Esophagus (tissue), 2 donors: ENCODE data around the gene DOCK10. TPM values are rescaled to one million over a fixed set of nuclear protein-coding genes. Genes with fewer than 3 reads are reported as not detected.
A peak's percentile ranks its signal among the peaks of the same experiment; 100 is the strongest.

Source experiments
- H3K27ac ChIP-seq, 2 donors: one replicate each; pipeline ENCODE4 v1.5.1; 2013; ENCODE audit warnings: low read depth in 2 of 2, mild to moderate bottlenecking in 2 of 2, inconsistent platforms in 1 of 2, low read length in 1 of 2, moderate library complexity in 1 of 2
- H3K27me3 ChIP-seq, 2 donors: one replicate each; pipeline ENCODE4 v1.6.1; 2013; ENCODE audit warnings: low read length in 2 of 2, control low read depth in 1 of 2, mild to moderate bottlenecking in 1 of 2; ENCODE audit not compliant: insufficient read depth in 2 of 2, control insufficient read depth in 1 of 2
- H3K36me3 ChIP-seq, 2 donors: one replicate each; pipeline ENCODE4 v1.6.1; 2013; ENCODE audit warnings: low read length in 1 of 2; ENCODE audit not compliant: control insufficient read depth in 2 of 2, insufficient read depth in 2 of 2
- H3K4me1 ChIP-seq, 2 donors: one replicate each; pipeline ENCODE4 v1.6.1; 2013; ENCODE audit warnings: low read length in 1 of 2; ENCODE audit not compliant: control insufficient read depth in 2 of 2, insufficient read depth in 2 of 2
- H3K4me3 ChIP-seq, 2 donors: one replicate each; pipeline ENCODE4 v1.5.1; 2013; ENCODE audit warnings: low read length in 2 of 2, mild to moderate bottlenecking in 2 of 2, low read depth in 1 of 2, moderate library complexity in 1 of 2
- H3K9me3 ChIP-seq, 2 donors: one replicate each; pipeline ENCODE4 v1.6.1; 2013; ENCODE audit warnings: mild to moderate bottlenecking in 2 of 2, low read depth in 1 of 2, low read length in 1 of 2, moderate library complexity in 1 of 2; ENCODE audit not compliant: control insufficient read depth in 2 of 2, insufficient read depth in 1 of 2
- WGBS, 2 donors: extraction: QIAGEN DNeasy Blood & Tissue Kit; methylation state at CpG; one replicate each; pipeline ENCODE4 v1.1.7; 2013; 5-methylcytosine and 5-hydroxymethylcytosine counted together
- polyA plus RNA-seq, 2 donors: library from polyadenylated mRNA; stranded (reverse); fragments of 200-250 nt; gene quantifications; one replicate each; pipeline ENCODE4 v1.2.3, GENCODE V29; 2013
- donor health status: healthy with polysubstance abuse.
- donor health status: Bipolar disorder and iron deficiency.

DOCK10 gene
- polyA plus RNA-seq, 2 donors: 1.7 to 2.5 TPM

- H3K36me3 ChIP-seq: no peaks in the 10 kb centered on the region
- WGBS, 2 donors: 91 to 95% methylated on average over 3 of the region's 3 CpGs
Observed at GRCh38 chr2:224990710-224991109, 51.6 kb downstream of the DOCK10 start.

DNA sequence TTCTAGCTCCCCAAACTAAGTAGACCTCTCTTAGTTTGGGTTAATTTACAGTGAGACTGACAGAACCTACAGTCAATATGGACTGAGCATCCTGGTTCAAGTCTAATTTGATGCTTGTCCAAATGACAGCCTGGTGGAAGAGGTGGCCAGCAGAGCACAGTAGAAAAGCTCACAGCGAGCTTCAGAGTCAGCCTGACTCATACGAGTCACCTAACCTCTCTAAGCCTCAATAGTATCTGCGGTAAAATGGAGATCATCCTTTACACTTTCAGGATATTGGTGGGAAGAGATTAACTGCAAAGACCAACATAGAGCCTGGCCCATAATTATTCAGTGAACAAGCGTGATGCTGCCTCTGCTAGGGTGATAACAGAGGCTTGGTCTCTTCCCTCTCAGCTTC is 54.5 kb downstream of the DOCK10 start:
- Histone ChIP-seq H3K4me1 (no peaks in the 10 kb centered on the region), H3K27ac (no peak overlapping the region), H3K27me3 (no peaks in the 10 kb centered on the region), H3K9me3 (no peaks in the 10 kb centered on the region), H3K4me3 (no peak overlapping the region), H3K36me3 (no peaks in the 10 kb centered on the region)
- WGBS, 2 donors: 83 to 91% methylated on average over 4 of the region's 4 CpGs

More at GRCh38 chr2:224990710-224991109, 51.6 kb downstream of the DOCK10 start:
- Histone ChIP-seq H3K27me3 (no peaks in the 10 kb centered on the region), H3K9me3 (no peaks in the 10 kb centered on the region), H3K4me1 (no peaks in the 10 kb centered on the region), H3K4me3 (no peak overlapping the region), H3K27ac (no peak overlapping the region)

- no peaks in the 10 kb centered on the region for H3K36me3 ChIP-seq
- no peak overlapping the region for H3K4me3 ChIP-seq
- no peaks in the 10 kb centered on the region for H3K27me3 ChIP-seq
- WGBS, 2 donors: 98 to 100% methylated on average over 1 of the region's 1 CpG
- no peak overlapping the region for H3K27ac ChIP-seq
- H3K9me3 ChIP-seq: no peaks in the 10 kb centered on the region
- no peaks in the 10 kb centered on the region for H3K4me1 ChIP-seq
Observed at GRCh38 chr2:224986477-224986876, 55.8 kb downstream of the DOCK10 start.

DNA sequence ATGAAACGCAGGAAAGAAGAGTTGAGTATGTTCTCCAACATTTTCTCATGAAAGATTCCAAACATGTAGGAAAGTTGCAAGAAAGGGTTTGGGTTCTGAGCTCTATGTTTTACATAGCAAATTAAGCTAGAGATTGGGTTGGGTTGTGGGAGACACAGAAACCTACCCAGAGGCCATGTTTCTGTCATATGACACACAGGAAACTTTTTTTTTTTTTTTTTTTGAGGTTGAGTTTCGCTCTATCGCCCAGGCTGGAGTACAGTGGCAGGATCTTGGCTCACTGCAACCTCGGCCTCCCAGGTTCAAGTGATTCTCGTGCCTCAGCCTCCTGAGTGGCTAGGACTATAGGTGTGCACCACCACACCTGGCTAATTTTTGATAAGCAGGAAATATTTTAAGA is 57.6 kb downstream of the DOCK10 start:
- Histone ChIP-seq H3K36me3 (no peaks in the 10 kb centered on the region), H3K27ac (peak overlapping the region in 1 of 2 donors; percentile 1), H3K4me1 (no peaks in the 10 kb centered on the region), H3K27me3 (no peaks in the 10 kb centered on the region), H3K4me3 (no peak overlapping the region), H3K9me3 (no peaks in the 10 kb centered on the region)
- WGBS, 2 donors: 66 to 82% methylated on average over 5 of the region's 5 CpGs

- 38 to 49% methylated on average over 11 of the region's 11 CpGs for WGBS, 2 donors
- Histone ChIP-seq H3K9me3 (no peaks in the 10 kb centered on the region), H3K4me1 (no peaks in the 10 kb centered on the region), H3K4me3 (peak overlapping the region in 1 of 2 donors; percentile 8), H3K36me3 (no peaks in the 10 kb centered on the region), H3K27me3 (no peaks in the 10 kb centered on the region), H3K27ac (peak overlapping the region; percentile 36 to 38)
Observed at GRCh38 chr2:224983712-224984554, 58.3 kb downstream of the DOCK10 start.

DNA sequence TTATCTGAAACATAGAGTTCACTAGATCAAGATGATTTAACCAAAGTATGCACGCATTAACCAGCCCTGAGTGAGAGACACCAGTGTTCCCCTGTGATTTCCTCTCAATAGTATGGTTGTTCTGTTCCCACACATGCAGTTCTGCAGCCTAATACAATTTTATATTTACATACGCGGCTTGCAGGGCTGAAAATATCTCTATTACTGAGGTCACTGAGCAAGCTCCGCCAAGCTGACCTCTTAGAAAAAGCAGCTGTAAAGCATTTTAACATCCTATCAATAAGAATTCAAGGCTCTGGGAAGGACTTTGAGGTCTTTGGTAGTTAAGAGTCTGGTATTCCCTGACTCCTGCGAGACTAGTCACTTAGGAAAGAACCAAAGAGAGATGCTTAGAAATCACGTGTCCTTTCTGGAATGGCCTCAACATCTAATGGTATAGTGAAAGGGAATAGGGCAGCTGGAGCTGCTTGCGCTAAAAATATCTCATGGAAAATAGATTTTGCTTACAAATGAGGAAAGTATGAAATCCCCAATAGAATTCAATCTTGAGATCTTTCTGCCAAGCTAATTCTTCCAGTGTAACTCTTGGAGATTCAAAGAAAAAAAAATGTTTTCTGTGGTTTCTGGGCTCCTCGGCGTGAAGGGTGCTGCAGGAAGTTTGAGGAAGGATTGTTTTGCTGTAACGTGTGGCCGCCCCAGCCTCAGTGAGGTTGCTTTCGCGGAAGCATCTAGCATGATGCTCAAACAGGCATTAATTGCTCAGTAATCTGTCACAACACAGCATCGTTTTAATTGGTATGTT is 59.2 kb downstream of the DOCK10 start:
- 25 to 34% methylated on average over 14 of the region's 14 CpGs for WGBS, 2 donors
- Histone ChIP-seq H3K9me3 (no peaks in the 10 kb centered on the region), H3K4me1 (no peaks in the 10 kb centered on the region), H3K4me3 (peak overlapping the region in 1 of 2 donors; percentile 8), H3K27ac (peak overlapping the region; percentile 13 to 32), H3K36me3 (no peaks in the 10 kb centered on the region), H3K27me3 (no peaks in the 10 kb centered on the region)

DNA sequence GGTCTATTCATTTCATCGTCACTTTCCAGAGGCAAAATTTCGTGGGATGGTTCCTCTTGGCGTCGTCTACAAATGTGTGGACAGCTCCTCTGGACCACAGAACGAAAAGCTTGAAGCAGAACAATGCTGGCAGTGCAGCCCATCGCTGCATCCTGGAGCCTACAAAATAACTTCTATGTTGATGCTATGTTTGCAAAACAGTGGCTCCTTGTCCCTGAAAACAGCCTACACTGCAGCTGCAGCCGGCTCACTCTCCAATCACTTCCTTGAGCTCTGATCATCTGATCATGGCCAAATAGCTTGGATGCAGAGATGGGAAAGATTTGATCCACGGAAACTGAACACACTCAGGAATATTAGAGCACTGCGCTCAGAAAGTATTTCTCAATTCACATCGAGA is 60.0 kb downstream of the DOCK10 start:
- Histone ChIP-seq H3K27ac (no peak overlapping the region), H3K9me3 (no peaks in the 10 kb centered on the region), H3K27me3 (no peaks in the 10 kb centered on the region), H3K36me3 (no peaks in the 10 kb centered on the region), H3K4me1 (no peaks in the 10 kb centered on the region), H3K4me3 (no peak overlapping the region)
- 74 to 75% methylated on average over 10 of the region's 10 CpGs for WGBS, 2 donors

GRCh38 chr2:224976629-224977525 is 65.4 kb downstream of the DOCK10 start:
- H3K9me3 ChIP-seq: no peaks in the 10 kb centered on the region
- H3K27ac ChIP-seq: no peak overlapping the region
- 82 to 85% methylated on average over 7 of the region's 7 CpGs for WGBS, 2 donors

DNA sequence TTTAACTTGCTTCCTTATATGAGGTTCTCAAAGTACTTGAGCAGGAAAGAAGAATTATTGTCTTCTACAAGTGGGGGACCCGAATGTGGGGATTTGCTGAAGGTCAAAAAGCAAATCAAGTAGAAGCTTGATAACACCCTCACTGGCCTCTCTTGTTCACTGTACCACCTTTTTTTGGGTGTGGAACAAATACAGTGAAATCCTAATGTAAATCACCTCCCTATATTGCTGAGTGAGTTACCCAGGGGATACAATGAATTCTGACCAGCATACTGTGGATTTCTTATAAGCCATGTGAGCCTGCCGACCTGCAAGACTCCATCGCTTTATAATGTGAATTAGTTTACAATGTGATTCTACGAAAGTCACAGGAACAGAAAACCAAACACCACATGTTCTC is 66.5 kb downstream of the DOCK10 start:
- 85 to 92% methylated on average over 4 of the region's 4 CpGs for WGBS, 2 donors
- Histone ChIP-seq H3K4me3 (no peak overlapping the region), H3K27ac (no peak overlapping the region), H3K27me3 (no peaks in the 10 kb centered on the region), H3K36me3 (no peaks in the 10 kb centered on the region), H3K9me3 (no peaks in the 10 kb centered on the region), H3K4me1 (peaks cover 0 to 3% of the 10 kb centered on the region in 2 donors)

More at GRCh38 chr2:224976629-224977525, 65.4 kb downstream of the DOCK10 start:
- Histone ChIP-seq H3K4me1 (peaks cover 0 to 3% of the 10 kb centered on the region in 2 donors), H3K4me3 (no peak overlapping the region), H3K36me3 (no peaks in the 10 kb centered on the region), H3K27me3 (no peaks in the 10 kb centered on the region)
